GM19099 (cell line): ENCODE results near the gene RFX8.

ENCODE experiments used
- POLR2A ChIP-seq: IDR thresholded peaks from 3 replicates; pipeline ENCODE4 v1.6.1; 2011; ENCODE audit warnings: low read depth; ENCODE audit not compliant: insufficient read length; ENCODE audit errors: extremely low read depth

Gene RFX8

GRCh38 chr2:101383016-101383541 lies 91.8 kb downstream of the RFX8 start:
- no peak for TF ChIP-seq POLR2A

GRCh38 chr2:101382442-101382841 lies 92.5 kb downstream of the RFX8 start:
- no peak for TF ChIP-seq POLR2A

GRCh38 chr2:101380376-101380775 lies 94.5 kb downstream of the RFX8 start:
- no peak for TF ChIP-seq POLR2A

- no peak for TF ChIP-seq POLR2A
Measured at GRCh38 chr2:101379091-101379490, 95.8 kb downstream of the RFX8 start.

- TF ChIP-seq POLR2A, result no peak
Measured at GRCh38 chr2:101375653-101376052, 99.3 kb downstream of the RFX8 start.

- TF ChIP-seq POLR2A, result no peak
Measured at GRCh38 chr2:101374821-101375561, 99.9 kb downstream of the RFX8 start.

GRCh38 chr2:101372792-101373191 lies 102.1 kb downstream of the RFX8 start:
- no peak for TF ChIP-seq POLR2A

GRCh38 chr2:101371636-101372035 lies 103.3 kb downstream of the RFX8 start:
- TF ChIP-seq POLR2A, result no peak

- TF ChIP-seq POLR2A, result no peak
Measured at GRCh38 chr2:101369100-101369499, 105.8 kb downstream of the RFX8 start.

- TF ChIP-seq POLR2A, result no peak
Measured at GRCh38 chr2:101368376-101368775, 106.5 kb downstream of the RFX8 start.

- no peak for TF ChIP-seq POLR2A
Measured at GRCh38 chr2:101367508-101367907, 107.4 kb downstream of the RFX8 start.

- no peak for TF ChIP-seq POLR2A
Measured at GRCh38 chr2:101364878-101365277, 110.0 kb downstream of the RFX8 start.

- TF ChIP-seq POLR2A, result no peak
Measured at GRCh38 chr2:101362777-101363176, 112.1 kb downstream of the RFX8 start.

GRCh38 chr2:101362316-101362715 lies 112.6 kb downstream of the RFX8 start:
- TF ChIP-seq POLR2A, result no peak

GRCh38 chr2:101361522-101361921 lies 113.4 kb downstream of the RFX8 start:
- no peak for TF ChIP-seq POLR2A

- TF ChIP-seq POLR2A, result no peak
Measured at GRCh38 chr2:101361121-101361520, 113.8 kb downstream of the RFX8 start.

- TF ChIP-seq POLR2A, result no peak
Measured at GRCh38 chr2:101360232-101360631, 114.7 kb downstream of the RFX8 start.
